Neural crest cell (in vitro differentiated cells): ENCODE data around the gene ERC1. TPM values are rescaled to one million over a fixed set of nuclear protein-coding genes. Genes with fewer than 3 reads are reported as not detected.

Experiments used
- DNase-seq: peaks from one replicate; pipeline ENCODE4 v3.0.0; 2021; ENCODE audit warnings: low read depth, mixed read lengths, low spot score
- H3K27ac Mint-ChIP-seq: one replicate; pipeline ENCODE4 v1.8.0; 2021; ENCODE audit warnings: mild to moderate bottlenecking, mixed read lengths; ENCODE audit not compliant: unreplicated experiment
- H3K27me3 Mint-ChIP-seq: 2 replicates; pipeline ENCODE4 v1.8.0; 2021; ENCODE audit warnings: low read depth, mild to moderate bottlenecking, mixed read lengths
- H3K36me3 Mint-ChIP-seq: 2 replicates; pipeline ENCODE4 v1.8.0; 2021; ENCODE audit warnings: low read depth, mild to moderate bottlenecking, mixed read lengths
- H3K4me1 Mint-ChIP-seq: 2 replicates; pipeline ENCODE4 v1.8.0; 2021; ENCODE audit warnings: mixed read lengths
- H3K4me3 Mint-ChIP-seq: one replicate; pipeline ENCODE4 v1.8.0; 2021; ENCODE audit warnings: mild to moderate bottlenecking, mixed read lengths
- H3K9me3 Mint-ChIP-seq: 2 replicates; pipeline ENCODE4 v1.8.0; 2021; ENCODE audit warnings: mixed read lengths
- total RNA-seq: library from RNA; stranded (reverse); gene quantifications from 2 replicates; pipeline ENCODE4 v1.2.1, GENCODE V29; 2021
- TF ChIP-seq, protein P1 (sequence below): fragments of 200-600 bp; sonication (generic); conservative IDR thresholded peaks from 2 replicates; pipeline ENCODE4 v1.5.0; 2021; ENCODE audit warnings: antibody characterized with exemption, mild to moderate bottlenecking

ERC1 gene
- total RNA-seq, 1 donor from 2014 or later = 38.9 TPM

DNA sequence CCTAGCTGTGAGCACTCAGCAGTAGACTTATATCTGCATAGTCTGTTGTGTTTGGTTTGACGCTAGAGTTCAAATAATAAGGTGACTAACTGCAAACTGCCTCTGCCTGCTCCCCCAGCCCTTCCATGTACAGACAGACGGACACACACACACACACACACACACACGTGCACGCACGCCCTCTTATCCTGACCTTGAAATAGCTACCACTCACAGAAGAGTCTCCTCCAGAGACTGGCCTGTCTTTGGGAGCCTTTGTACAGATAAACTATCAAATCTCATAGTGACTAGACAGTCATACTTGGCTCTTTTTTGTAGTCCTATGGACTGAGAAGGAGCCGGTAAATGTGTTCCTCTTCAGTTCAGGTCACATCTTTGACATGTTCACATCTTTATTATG is 445.0 kb downstream of the ERC1 start:
- Mint-ChIP-seq H3K27me3 (no peaks in the 10 kb centered on the region), H3K27ac (no peak overlapping the region), H3K4me1 (peaks cover 11% of the 10 kb centered on the region), H3K36me3 (no peaks in the 10 kb centered on the region), H3K9me3 (no peaks in the 10 kb centered on the region), H3K4me3 (no peak overlapping the region)
- TF ChIP-seq, protein P1, sequence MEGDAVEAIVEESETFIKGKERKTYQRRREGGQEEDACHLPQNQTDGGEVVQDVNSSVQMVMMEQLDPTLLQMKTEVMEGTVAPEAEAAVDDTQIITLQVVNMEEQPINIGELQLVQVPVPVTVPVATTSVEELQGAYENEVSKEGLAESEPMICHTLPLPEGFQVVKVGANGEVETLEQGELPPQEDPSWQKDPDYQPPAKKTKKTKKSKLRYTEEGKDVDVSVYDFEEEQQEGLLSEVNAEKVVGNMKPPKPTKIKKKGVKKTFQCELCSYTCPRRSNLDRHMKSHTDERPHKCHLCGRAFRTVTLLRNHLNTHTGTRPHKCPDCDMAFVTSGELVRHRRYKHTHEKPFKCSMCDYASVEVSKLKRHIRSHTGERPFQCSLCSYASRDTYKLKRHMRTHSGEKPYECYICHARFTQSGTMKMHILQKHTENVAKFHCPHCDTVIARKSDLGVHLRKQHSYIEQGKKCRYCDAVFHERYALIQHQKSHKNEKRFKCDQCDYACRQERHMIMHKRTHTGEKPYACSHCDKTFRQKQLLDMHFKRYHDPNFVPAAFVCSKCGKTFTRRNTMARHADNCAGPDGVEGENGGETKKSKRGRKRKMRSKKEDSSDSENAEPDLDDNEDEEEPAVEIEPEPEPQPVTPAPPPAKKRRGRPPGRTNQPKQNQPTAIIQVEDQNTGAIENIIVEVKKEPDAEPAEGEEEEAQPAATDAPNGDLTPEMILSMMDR = no peak
- no peak for DNase-seq

DNA sequence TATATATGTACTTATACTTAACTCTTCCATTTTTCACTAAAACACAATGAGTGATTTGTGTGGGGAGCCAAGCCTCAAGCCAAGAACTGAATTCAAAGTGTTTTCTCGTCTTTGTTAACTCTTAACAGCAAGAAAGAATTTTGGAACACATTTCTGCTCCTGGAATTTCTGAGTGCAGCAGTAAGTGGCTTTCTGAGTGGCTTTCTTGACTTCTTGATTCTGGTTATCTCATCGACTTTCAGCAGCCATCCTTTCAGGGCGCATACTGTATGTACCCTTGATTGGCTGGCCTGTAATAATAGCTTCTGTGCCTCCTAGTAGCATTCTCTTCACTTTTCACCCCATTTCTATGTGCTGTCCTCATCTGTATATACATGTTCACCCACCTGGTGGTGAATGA is 446.0 kb downstream of the ERC1 start:
- no peaks in the 10 kb centered on the region for H3K27me3 Mint-ChIP-seq
- H3K36me3 Mint-ChIP-seq = no peaks in the 10 kb centered on the region
- H3K4me1 Mint-ChIP-seq = peaks cover 11% of the 10 kb centered on the region
- H3K27ac Mint-ChIP-seq = no peak overlapping the region
- H3K4me3 Mint-ChIP-seq = no peak overlapping the region
- TF ChIP-seq, protein P1 = no peak
- no peaks in the 10 kb centered on the region for H3K9me3 Mint-ChIP-seq
- DNase-seq = no peak

DNA sequence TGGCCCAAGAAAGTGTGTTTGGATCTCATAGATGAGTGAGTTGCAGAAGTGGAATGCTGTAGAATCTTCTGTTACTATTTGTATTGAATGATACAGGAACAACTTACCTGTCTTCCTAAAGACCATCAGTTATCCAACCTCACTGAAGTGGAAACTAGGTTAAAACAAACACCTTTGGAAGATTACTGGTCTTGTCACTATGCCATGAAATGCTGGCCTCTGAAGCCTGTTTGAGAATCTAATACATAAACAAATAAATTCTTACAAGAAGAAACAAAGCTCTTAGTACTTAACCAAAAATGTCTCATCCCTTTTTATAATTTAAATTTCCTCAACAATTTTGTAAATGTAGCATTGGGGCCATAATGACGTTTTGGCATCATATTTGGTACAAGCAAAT is 448.2 kb downstream of the ERC1 start:
- TF ChIP-seq, protein P1 = no peak
- Mint-ChIP-seq H3K27me3 (no peaks in the 10 kb centered on the region), H3K9me3 (no peaks in the 10 kb centered on the region), H3K36me3 (no peaks in the 10 kb centered on the region), H3K4me1 (peaks cover 16% of the 10 kb centered on the region), H3K27ac (no peak overlapping the region), H3K4me3 (no peak overlapping the region)
- no peak for DNase-seq

DNA sequence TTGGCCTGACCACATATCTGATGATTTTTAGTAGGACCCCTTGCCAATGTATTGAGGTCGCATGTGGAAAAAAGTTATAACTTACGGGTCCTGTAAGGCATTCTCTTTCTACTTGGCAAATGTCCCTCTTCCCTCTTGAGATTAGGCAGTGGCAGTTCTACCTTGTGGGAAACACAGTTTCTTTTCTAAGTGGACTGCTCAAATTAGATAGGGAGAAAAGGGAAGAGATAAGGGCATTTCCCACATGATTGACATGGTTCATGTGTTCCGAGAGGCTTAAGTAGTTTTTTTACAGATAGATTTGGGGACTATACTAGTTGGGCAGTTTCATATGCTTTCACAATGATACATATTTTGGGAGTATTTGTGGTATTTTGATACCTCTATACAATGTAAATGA is 448.7 kb downstream of the ERC1 start:
- TF ChIP-seq, protein P1 = no peak
- H3K9me3 Mint-ChIP-seq = no peaks in the 10 kb centered on the region
- no peak overlapping the region for H3K27ac Mint-ChIP-seq
- no peak overlapping the region for H3K4me3 Mint-ChIP-seq
- H3K4me1 Mint-ChIP-seq = peaks cover 16% of the 10 kb centered on the region
- H3K27me3 Mint-ChIP-seq = no peaks in the 10 kb centered on the region
- no peaks in the 10 kb centered on the region for H3K36me3 Mint-ChIP-seq
- no peak for DNase-seq

DNA sequence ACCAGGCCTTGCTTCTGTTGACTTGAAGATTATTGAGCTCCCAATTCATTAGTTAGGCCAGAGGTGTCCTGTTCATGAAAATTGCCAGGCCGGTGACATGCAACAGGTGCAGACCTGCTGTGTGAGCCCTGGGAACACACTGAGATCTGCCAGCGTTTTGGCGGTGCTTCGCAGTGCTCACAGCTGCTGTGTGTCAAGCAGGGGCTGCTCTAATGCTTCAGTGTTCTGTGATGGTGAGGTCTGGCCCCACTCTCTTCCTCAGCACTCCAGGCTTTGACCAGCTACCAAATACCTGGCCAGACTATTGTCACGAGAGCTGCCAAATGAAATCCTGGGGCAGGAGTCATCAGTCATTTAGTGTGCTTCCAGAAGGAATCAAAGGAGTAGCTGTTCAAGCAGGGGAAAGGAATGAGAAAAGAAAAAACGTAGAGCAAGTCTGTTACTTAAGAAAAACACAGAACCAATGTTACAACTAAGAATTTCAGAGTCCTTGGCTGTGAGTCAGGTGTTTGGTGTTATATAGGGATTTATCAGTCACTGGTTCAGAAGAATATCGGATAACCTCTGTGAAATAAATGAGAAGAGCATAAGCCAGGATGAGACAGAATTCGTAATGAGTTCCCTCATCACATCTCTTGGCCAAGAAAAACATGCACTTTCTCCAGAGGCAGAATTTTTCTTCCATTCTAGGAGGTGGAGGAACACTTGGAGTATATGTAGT is 452.6 kb downstream of the ERC1 start:
- Mint-ChIP-seq H3K4me1 (peaks cover 19% of the 10 kb centered on the region), H3K27ac (no peak overlapping the region), H3K36me3 (peaks cover 5% of the 10 kb centered on the region), H3K4me3 (no peak overlapping the region), H3K27me3 (no peaks in the 10 kb centered on the region), H3K9me3 (no peaks in the 10 kb centered on the region)
- TF ChIP-seq, protein P1 = no peak
- no peak for DNase-seq
